A549 (cell line): ENCODE measurements around the gene ZNF862. TPM values are rescaled to one million over a fixed set of nuclear protein-coding genes. Genes with fewer than 3 reads are reported as not detected.
A peak's percentile ranks its signal among the peaks of the same experiment; 100 is the strongest.

Experiments
- ATAC-seq, 2 experiments: fragments of 200-7000 bp in 1 of 2; fragments of >200 bp in 1 of 2; cut with Nextera tagmentation in 1 of 2; cut with Tn5 transposase in 1 of 2; 3 replicates each; pipeline versions ENCODE4 v1.8.0 to v1.9.1; 2018 to 2020; ENCODE audit warnings: mild to moderate bottlenecking in 1 of 2, moderate library complexity in 1 of 2
- CTCF ChIA-PET: fragments of 300-600 bp; sonication (Branson Sonifier 250); formaldehyde crosslinking; extraction: SDS; loops from one replicate; lab custom pipeline; 2021; ENCODE audit warnings: antibody characterized with exemption, inconsistent platforms; lab: Yijun Ruan, JAX
- POLR2A ChIA-PET: fragments of 350-600 bp; formaldehyde crosslinking; extraction: SDS; loops from one replicate; lab custom pipeline; 2021; ENCODE audit warnings: antibody characterized with exemption, inconsistent platforms; lab: Yijun Ruan, JAX
- DNase-seq, 2 experiments: peaks; one replicate each; pipeline versions ENCODE4 v3.0.0 to v3.0.0-alpha.2; 2011 to 2016; ENCODE audit warnings: low read depth in 1 of 2, low spot score in 1 of 2
- FAIRE-seq: peaks from 2 replicates; lab custom pipeline; 2011; peaks lifted over from hg19 to GRCh38; lab: Jason Lieb, UNC
- H3K27ac ChIP-seq, 2 experiments: fragments of >200 bp; sonication (Bioruptor Twin); formaldehyde crosslinking; 3 replicates each; pipeline ENCODE4 v1.5.1; 2016 to 2017
- H3K4me1 ChIP-seq: fragments of >200 bp; sonication (Bioruptor Twin); formaldehyde crosslinking; 3 replicates; pipeline ENCODE4 v1.6.1; 2016
- H3K4me2 ChIP-seq: fragments of >200 bp; sonication (Bioruptor Twin); formaldehyde crosslinking; 3 replicates; pipeline ENCODE4 v1.6.1; 2016
- H3K4me3 ChIP-seq: fragments of >200 bp; sonication (Bioruptor Twin); formaldehyde crosslinking; 3 replicates; pipeline ENCODE4 v1.5.1; 2016
- H3K9me3 ChIP-seq: fragments of >200 bp; sonication (Bioruptor Twin); formaldehyde crosslinking; 3 replicates; pipeline ENCODE4 v1.6.1; 2016
- ATOH8 ChIP-seq: fragments of 250-450 bp; sonication (Bioruptor Pico); IDR thresholded peaks from 2 replicates; pipeline ENCODE4 v1.5.0; 2020; ENCODE audit warnings: low read depth, mild to moderate bottlenecking, moderate library complexity
- BHLHE40 ChIP-seq: IDR thresholded peaks from 2 replicates; pipeline ENCODE4 v1.6.1; 2012; ENCODE audit warnings: low read depth, low read length, inconsistent platforms
- CBX8 ChIP-seq: fragments of 200-600 bp; sonication (generic); IDR thresholded peaks from 2 replicates; pipeline ENCODE4 v1.6.1; 2016
- EHF ChIP-seq: fragments of 250-450 bp; sonication (Bioruptor Pico); IDR thresholded peaks from 2 replicates; pipeline ENCODE4 v1.5.0; 2020; ENCODE audit warnings: mild to moderate bottlenecking
- ELK1 ChIP-seq: fragments of 150-350 bp; IDR thresholded peaks from 2 replicates; pipeline ENCODE4 v1.6.1; 2014; ENCODE audit warnings: low read depth, mild to moderate bottlenecking, low read length
- EP300 ChIP-seq, 2 experiments: fragments of >200 bp; sonication (Bioruptor Twin); formaldehyde crosslinking; IDR thresholded peaks; 2 replicates in 1 of 2; 3 replicates in 1 of 2; pipeline ENCODE4 v1.6.1; 2016 to 2017
- FOXS1 ChIP-seq: fragments of 250-450 bp; sonication (Bioruptor Pico); IDR thresholded peaks from 2 replicates; pipeline ENCODE4 v1.5.0; 2020; ENCODE audit warnings: mild to moderate bottlenecking, moderate library complexity
- GATA3 ChIP-seq: IDR thresholded peaks from 2 replicates; pipeline ENCODE4 v1.6.1; 2012; ENCODE audit warnings: borderline replicate concordance
- HDAC2 ChIP-seq: fragments of 200-600 bp; sonication (generic); IDR thresholded peaks from 2 replicates; pipeline ENCODE4 v1.6.1; 2016
- HES2 ChIP-seq: fragments of >200 bp; sonication (Bioruptor Twin); formaldehyde crosslinking; IDR thresholded peaks from 2 replicates; pipeline ENCODE4 v1.6.1; 2016
- HEYL ChIP-seq: fragments of 250-450 bp; sonication (Bioruptor Pico); IDR thresholded peaks from 2 replicates; pipeline ENCODE4 v1.8.0; 2021; ENCODE audit warnings: mild to moderate bottlenecking, moderate library complexity
- HMGXB4 ChIP-seq: fragments of 250-450 bp; sonication (Bioruptor Pico); IDR thresholded peaks from 2 replicates; pipeline ENCODE4 v1.5.0; 2021; ENCODE audit warnings: mild to moderate bottlenecking, moderate library complexity, borderline replicate concordance
- HOXB5 ChIP-seq: fragments of 250-450 bp; sonication (Bioruptor Pico); IDR thresholded peaks from 2 replicates; pipeline ENCODE4 v1.5.0; 2020; ENCODE audit warnings: mild to moderate bottlenecking, moderate library complexity
- JUN ChIP-seq, 2 experiments: fragments of >200 bp; sonication (Bioruptor Twin); formaldehyde crosslinking; IDR thresholded peaks; 2 replicates in 1 of 2; 3 replicates in 1 of 2; pipeline ENCODE4 v1.6.1; 2016 to 2017
- JUNB ChIP-seq: fragments of >200 bp; sonication (Bioruptor Twin); formaldehyde crosslinking; IDR thresholded peaks from 2 replicates; pipeline ENCODE4 v1.6.1; 2016
- KDM1A ChIP-seq: fragments of 200-600 bp; sonication (generic); IDR thresholded peaks from 2 replicates; pipeline ENCODE4 v1.6.1; 2016; ENCODE audit warnings: low read depth, mild to moderate bottlenecking
- KDM5A ChIP-seq: fragments of 200-600 bp; sonication (generic); IDR thresholded peaks from 2 replicates; pipeline ENCODE4 v1.6.1; 2016; ENCODE audit warnings: antibody characterized with exemption, mild to moderate bottlenecking
- MAFK ChIP-seq: fragments of 450-650 bp; IDR thresholded peaks from 2 replicates; pipeline ENCODE4 v1.6.1; 2014; ENCODE audit not compliant: partially characterized antibody
- MAX ChIP-seq: IDR thresholded peaks from 2 replicates; pipeline ENCODE4 v1.6.1; 2012
- POLR2A ChIP-seq: IDR thresholded peaks from 2 replicates; pipeline ENCODE4 v1.6.1; 2012; ENCODE audit warnings: mild to moderate bottlenecking, low read length
- POLR2AphosphoS2 ChIP-seq: conservative IDR thresholded peaks from 2 replicates; pipeline ENCODE4 v1.6.1; 2012; ENCODE audit warnings: low read length, improper control_type of control experiment, inconsistent platforms
- RCOR1 ChIP-seq: fragments of 150-350 bp; IDR thresholded peaks from 2 replicates; pipeline ENCODE4 v1.6.1; 2014; ENCODE audit warnings: antibody characterized with exemption, low read length, low read depth
- RFX5 ChIP-seq: fragments of 450-650 bp; IDR thresholded peaks from 2 replicates; pipeline ENCODE4 v1.7.1; 2014; ENCODE audit warnings: antibody characterized with exemption, mild to moderate bottlenecking, moderate library complexity
- ZFP36 ChIP-seq: fragments of 450-650 bp; IDR thresholded peaks from 2 replicates; pipeline ENCODE4 v1.6.1; 2014; ENCODE audit warnings: borderline replicate concordance; ENCODE audit not compliant: partially characterized antibody
- ZNF302 ChIP-seq: fragments of 250-450 bp; sonication (Bioruptor Pico); IDR thresholded peaks from 2 replicates; pipeline ENCODE4 v1.9.0; 2021; ENCODE audit warnings: inconsistent platforms, mild to moderate bottlenecking, moderate library complexity
- ZSCAN20 ChIP-seq: fragments of 250-450 bp; sonication (Bioruptor Pico); IDR thresholded peaks from 2 replicates; pipeline ENCODE4 v1.8.0; 2022; ENCODE audit warnings: mild to moderate bottlenecking, moderate library complexity
- WGBS: methylation state at CpG from one replicate; pipeline ENCODE4 v1.1.6; 2017; ENCODE audit errors: missing lambda C conversion rate; 5-methylcytosine and 5-hydroxymethylcytosine counted together
- polyA plus RNA-seq, 4 experiments: library from polyadenylated mRNA; depleted of rRNA in 3 of 4; stranded (reverse); fragments of >200 nt; fragmentation: RNase III in 1 of 4; extraction: RNeasy Plus Mini Kit Qiagen cat#74134 plus additional on column Dnase treatment in 1 of 4; gene quantifications; 2 replicates in 3 of 4; 3 replicates in 1 of 4; pipeline ENCODE4 v1.2.3, GENCODE V29; 2011 to 2017

The ZNF862 gene
- polyA plus RNA-seq, 2 of the 4 experiments (the other 2 are of a cell fraction), result 3.9 to 8.0 TPM

- FAIRE-seq (no peak), ATAC-seq (no peak), DNase-seq (no peak)
- TF ChIP-seq JUNB (no peak), HES2 (no peak), HMGXB4 (no peak), EP300 (IDR thresholded peaks at IDR 0.05) (no peak)
- CTCF ChIA-PET, result interaction anchor here (0.9 to 2.7 kb wide), 2 partner anchors 14 to 25 kb away, joined by 3 to 12 read pairs; no protein-coding TSS in a partner anchor
- POLR2A ChIA-PET, result no interaction called here
- peaks cover 7% of the 10 kb centered on the region; the same call in 1 of the 3 replicates for H3K4me1 ChIP-seq
- WGBS, result 80% methylated on average over 11 of the region's 15 CpGs
- H3K9me3 ChIP-seq, result no peaks in the 10 kb centered on the region
- no peak overlapping the region for H3K27ac ChIP-seq
- H3K4me3 ChIP-seq, result no peak overlapping the region
- no peak overlapping the region for H3K4me2 ChIP-seq
Observed at GRCh38 chr7:149792220-149792595, 46.0 kb upstream of the ZNF862 start.

GRCh38 chr7:149793261-149793660 is 44.9 kb upstream of the ZNF862 start:
- H3K4me2 ChIP-seq, result no peak overlapping the region
- H3K9me3 ChIP-seq, result no peaks in the 10 kb centered on the region
- no peak overlapping the region for H3K27ac ChIP-seq
- DNase-seq, result no peak
- H3K4me3 ChIP-seq, result no peak overlapping the region
- POLR2A ChIA-PET, result no interaction called here
- TF ChIP-seq KDM5A, result no peak
- TF ChIP-seq EP300 (IDR thresholded peaks at IDR 0.05), result no peak
- no peak for TF ChIP-seq FOXS1 (CRISPR knock-in tag)
- no peak for TF ChIP-seq ZSCAN20 (CRISPR knock-in tag)
- no peak for TF ChIP-seq JUNB
- TF ChIP-seq HEYL (CRISPR knock-in tag), result no peak
- TF ChIP-seq ELK1, result no peak
- TF ChIP-seq BHLHE40, result no peak
- no peak for TF ChIP-seq KDM1A
- TF ChIP-seq JUN (IDR thresholded peaks at IDR 0.05), result no peak
- TF ChIP-seq RFX5, result no peak
- no peak for TF ChIP-seq HOXB5 (CRISPR knock-in tag)
- TF ChIP-seq, all 56 proteins: peak for 0
- no peak for ATAC-seq
- 58% methylated on average over 7 of the region's 10 CpGs for WGBS
- no peak for FAIRE-seq
- CTCF ChIA-PET, result interaction anchor here (0.6 to 2.7 kb wide), 2 partner anchors 13 to 1716 kb away, joined by 8 to 12 read pairs; no protein-coding TSS in a partner anchor
- no peaks in the 10 kb centered on the region for H3K4me1 ChIP-seq

GRCh38 chr7:149794661-149795060 is 43.5 kb upstream of the ZNF862 start:
- CTCF ChIA-PET, result interaction anchor here (0.6 to 1.9 kb wide), 3 partner anchors 12 to 552 kb away, joined by 3 to 8 read pairs (median 4); no protein-coding TSS in a partner anchor
- 62% methylated on average over 5 of the region's 6 CpGs for WGBS
- peak in 1 of 2 experiments; percentile 10; a peak in 2 of 6 replicates for ATAC-seq

More at GRCh38 chr7:149794661-149795060, 43.5 kb upstream of the ZNF862 start:
- FAIRE-seq, result no peak
- no peaks in the 10 kb centered on the region for H3K4me1 ChIP-seq
- TF ChIP-seq EHF (CRISPR knock-in tag), result no peak
- TF ChIP-seq RCOR1, result no peak
- TF ChIP-seq ZFP36, result no peak
- no peak for TF ChIP-seq POLR2A
- no peak for TF ChIP-seq CBX8
- no peak for TF ChIP-seq GATA3
- no peak for TF ChIP-seq POLR2AphosphoS2
- no peak for TF ChIP-seq ZNF302
- no peak for TF ChIP-seq MAX
- no peak for TF ChIP-seq HMGXB4
- no peak for TF ChIP-seq HDAC2
- no peak for TF ChIP-seq ATOH8 (CRISPR knock-in tag)
- TF ChIP-seq RFX5, result no peak
- no peak for TF ChIP-seq MAFK
- TF ChIP-seq, all 56 proteins: peak for 0
- POLR2A ChIA-PET, result no interaction called here
- Histone ChIP-seq H3K27ac (no peak overlapping the region), H3K9me3 (no peaks in the 10 kb centered on the region), H3K4me3 (no peak overlapping the region), H3K4me2 (no peak overlapping the region)
- DNase-seq, result no peak
